Vagina (tissue), 2 donors: ENCODE data around the gene HIKESHI. TPM values are rescaled to one million over a fixed set of nuclear protein-coding genes. Genes with fewer than 3 reads are reported as not detected.

Source experiments
- DNase-seq, 2 donors: peaks; one replicate each; pipeline ENCODE4 v3.0.0-alpha.2; 2017; ENCODE audit errors: extremely low spot score in 2 of 2
- H3K27ac ChIP-seq: fragments of 200-600 bp; sonication (generic); one replicate; pipeline ENCODE4 v1.5.1; 2019
- H3K27me3 ChIP-seq: fragments of 200-600 bp; sonication (generic); one replicate; pipeline ENCODE4 v1.5.1; 2019
- H3K36me3 ChIP-seq, 2 donors: fragments of 200-600 bp; sonication (generic); one replicate each; pipeline ENCODE4 v1.5.1; 2017 to 2019
- H3K4me1 ChIP-seq: fragments of 200-600 bp; sonication (generic); one replicate; pipeline ENCODE4 v1.5.1; 2019
- H3K4me3 ChIP-seq, 2 donors: fragments of 200-600 bp; sonication (generic); 1 replicate in 1 of 2; 2 replicates in 1 of 2; pipeline ENCODE4 v1.5.1; 2016 to 2019
- H3K9me3 ChIP-seq: fragments of 200-600 bp; sonication (generic); one replicate; pipeline ENCODE4 v1.5.1; 2019
- CTCF ChIP-seq, 3 experiments: fragments of 450-650 bp in 2 of 3; fragments of 200-600 bp in 1 of 3; sonication (generic) in 1 of 3; IDR thresholded peaks; one replicate each; pipeline ENCODE4 v1.5.1; 2017 to 2019; ENCODE audit warnings: antibody characterized with exemption in 3 of 3, mild to moderate bottlenecking in 2 of 3, moderate library complexity in 2 of 3
- POLR2A ChIP-seq, 2 donors: fragments of 450-650 bp; IDR thresholded peaks; one replicate each; pipeline ENCODE4 v1.6.1; 2017; ENCODE audit warnings: antibody characterized with exemption in 2 of 2, mild to moderate bottlenecking in 2 of 2, moderate library complexity in 2 of 2
- POLR2AphosphoS5 ChIP-seq, 2 donors: sonication (generic); formaldehyde crosslinking; IDR thresholded peaks; one replicate each; pipeline ENCODE4 v1.9.0; 2017; ENCODE audit warnings: antibody characterized with exemption in 2 of 2, mild to moderate bottlenecking in 2 of 2, low read depth in 1 of 2; ENCODE audit not compliant: insufficient read depth in 1 of 2
- intact Hi-C: fragments of 100-400 bp; cut with DNase I; formaldehyde crosslinking; loops from one replicate; pipeline ENCODE4 v1.15.1; 2023
- total RNA-seq: library from RNA; depleted of rRNA; stranded (reverse); fragments of >200 nt; gene quantifications from one replicate; pipeline ENCODE4 v1.2.3, GENCODE V29; 2016

HIKESHI gene
- total RNA-seq, 1 donor from 2014 or later = 25.0 TPM

GRCh38 chr11:86363424-86363823 lies 61.4 kb downstream of the HIKESHI start:
- Histone ChIP-seq H3K4me3 (no peak overlapping the region), H3K36me3 (no peaks in the 10 kb centered on the region), H3K4me1 (no peaks in the 10 kb centered on the region), H3K27ac (no peak overlapping the region), H3K9me3 (no peaks in the 10 kb centered on the region), H3K27me3 (no peaks in the 10 kb centered on the region)
- intact Hi-C loops = no loop called here
- no peak for TF ChIP-seq POLR2AphosphoS5 (IDR thresholded peaks at IDR 0.05; ENCODE audit: insufficient read depth in 1 of 2, low read depth in 1 of 2)
- TF ChIP-seq CTCF (IDR thresholded peaks at IDR 0.05) = no peak
- no peak for TF ChIP-seq POLR2A (IDR thresholded peaks at IDR 0.05)
- no peak for DNase-seq

DNA sequence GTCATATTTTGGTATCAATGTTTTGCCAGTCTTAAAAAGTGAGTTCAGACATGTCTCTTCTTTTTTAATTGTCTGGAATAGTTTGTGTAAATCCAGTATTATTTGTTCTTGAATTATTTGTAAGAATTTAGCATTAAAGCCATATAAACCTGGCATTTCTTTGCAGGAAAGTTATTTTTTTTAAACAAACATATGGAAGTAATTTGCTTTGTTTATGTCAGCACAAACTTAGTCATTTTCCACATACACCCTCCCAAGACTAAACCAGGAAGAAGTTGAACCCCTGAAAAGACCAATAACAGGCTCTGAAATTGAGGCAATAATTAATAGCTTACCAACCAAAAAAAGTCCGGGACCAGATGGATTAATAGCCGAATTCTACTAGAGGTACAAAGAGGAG lies 63.5 kb downstream of the HIKESHI start:
- H3K27me3 ChIP-seq = no peaks in the 10 kb centered on the region
- H3K36me3 ChIP-seq = no peaks in the 10 kb centered on the region
- intact Hi-C loops = no loop called here
- H3K9me3 ChIP-seq = no peaks in the 10 kb centered on the region
- no peaks in the 10 kb centered on the region for H3K4me1 ChIP-seq
- TF ChIP-seq POLR2AphosphoS5 (IDR thresholded peaks at IDR 0.05; ENCODE audit: insufficient read depth in 1 of 2, low read depth in 1 of 2) (no peak), POLR2A (IDR thresholded peaks at IDR 0.05) (no peak)
- no peak for DNase-seq
- no peak overlapping the region for H3K27ac ChIP-seq
- H3K4me3 ChIP-seq = no peak overlapping the region

DNA sequence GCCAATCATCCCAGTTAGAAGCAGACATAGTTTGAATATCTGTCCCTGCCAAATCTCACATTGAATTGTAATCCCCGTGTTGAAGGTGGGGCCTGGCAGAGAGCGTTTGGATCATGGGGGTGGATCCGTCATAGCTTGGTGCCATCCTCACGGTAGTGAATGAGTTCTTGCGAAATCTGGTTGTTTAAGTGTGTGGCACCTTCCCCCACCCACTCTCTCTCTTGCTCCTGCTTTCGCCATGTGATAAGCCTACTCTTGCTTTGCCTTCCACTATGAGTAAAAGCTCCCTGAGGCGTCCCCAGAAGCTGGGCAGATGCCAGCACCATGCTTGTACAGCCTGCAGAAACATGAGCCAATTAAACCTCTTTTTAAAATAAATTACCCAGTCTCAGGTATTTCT lies 67.6 kb downstream of the HIKESHI start:
- no peaks in the 10 kb centered on the region for H3K4me1 ChIP-seq
- intact Hi-C loops = no loop called here
- H3K36me3 ChIP-seq = no peaks in the 10 kb centered on the region
- TF ChIP-seq POLR2A (IDR thresholded peaks at IDR 0.05) (no peak), POLR2AphosphoS5 (IDR thresholded peaks at IDR 0.05; ENCODE audit: insufficient read depth in 1 of 2, low read depth in 1 of 2) (no peak), CTCF (IDR thresholded peaks at IDR 0.05) (no peak)
- no peak overlapping the region for H3K4me3 ChIP-seq
- DNase-seq = no peak
- H3K27ac ChIP-seq = no peak overlapping the region
- H3K9me3 ChIP-seq = no peaks in the 10 kb centered on the region
- H3K27me3 ChIP-seq = no peaks in the 10 kb centered on the region

DNA sequence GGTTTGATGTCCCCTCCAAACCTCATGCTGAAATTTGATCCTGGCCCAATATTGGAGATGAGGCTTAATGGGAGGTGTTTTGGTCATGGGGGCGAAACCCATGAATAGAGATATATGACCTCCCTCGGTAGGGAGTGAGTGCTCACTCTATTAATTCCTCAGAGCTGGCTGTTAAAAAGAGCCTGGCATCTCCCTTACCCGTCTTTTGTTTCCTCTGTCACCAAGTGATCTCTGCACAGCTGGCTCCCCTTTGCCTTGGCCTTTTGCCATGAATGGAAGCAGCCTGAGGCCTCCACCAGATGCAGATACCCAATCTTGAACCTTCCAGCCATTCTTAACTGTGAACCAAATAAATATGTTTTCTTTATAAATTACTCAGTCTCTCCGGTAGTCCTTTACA lies 68.1 kb downstream of the HIKESHI start:
- Histone ChIP-seq H3K9me3 (no peaks in the 10 kb centered on the region), H3K27me3 (no peaks in the 10 kb centered on the region), H3K27ac (no peak overlapping the region), H3K36me3 (no peaks in the 10 kb centered on the region), H3K4me3 (no peak overlapping the region), H3K4me1 (no peaks in the 10 kb centered on the region)
- DNase-seq = no peak
- no peak for TF ChIP-seq CTCF (IDR thresholded peaks at IDR 0.05)
- no peak for TF ChIP-seq POLR2AphosphoS5 (IDR thresholded peaks at IDR 0.05; ENCODE audit: insufficient read depth in 1 of 2, low read depth in 1 of 2)
- no peak for TF ChIP-seq POLR2A (IDR thresholded peaks at IDR 0.05)
- intact Hi-C loops = no loop called here

GRCh38 chr11:86370922-86371594 lies 69.0 kb downstream of the HIKESHI start:
- H3K4me3 ChIP-seq = no peak overlapping the region
- H3K27ac ChIP-seq = no peak overlapping the region
- intact Hi-C loops = no loop called here

More at GRCh38 chr11:86370922-86371594, 69.0 kb downstream of the HIKESHI start:
- Histone ChIP-seq H3K4me1 (no peaks in the 10 kb centered on the region), H3K27me3 (no peaks in the 10 kb centered on the region), H3K9me3 (no peaks in the 10 kb centered on the region), H3K36me3 (no peaks in the 10 kb centered on the region)
- DNase-seq = no peak
- TF ChIP-seq CTCF (IDR thresholded peaks at IDR 0.05) = no peak
- no peak for TF ChIP-seq POLR2AphosphoS5 (IDR thresholded peaks at IDR 0.05; ENCODE audit: insufficient read depth in 1 of 2, low read depth in 1 of 2)
- TF ChIP-seq POLR2A (IDR thresholded peaks at IDR 0.05) = no peak
